HG02981 (cell line): Measurements from ENCODE around the gene PLSCR4.
"Not testable (repeated sequence)": the region's sequence is repeated elsewhere in the genome, so short reads cannot be mapped to it uniquely, and the experiment has no call there.

Experiments
- ATAC-seq: cut with Tn5 transposase; IDR thresholded peaks from one replicate; pipeline ENCODE4 v1.9.1; 2021; ENCODE audit warnings: mild to moderate bottlenecking, moderate library complexity; ENCODE audit not compliant: unreplicated experiment

Gene PLSCR4, protein sequence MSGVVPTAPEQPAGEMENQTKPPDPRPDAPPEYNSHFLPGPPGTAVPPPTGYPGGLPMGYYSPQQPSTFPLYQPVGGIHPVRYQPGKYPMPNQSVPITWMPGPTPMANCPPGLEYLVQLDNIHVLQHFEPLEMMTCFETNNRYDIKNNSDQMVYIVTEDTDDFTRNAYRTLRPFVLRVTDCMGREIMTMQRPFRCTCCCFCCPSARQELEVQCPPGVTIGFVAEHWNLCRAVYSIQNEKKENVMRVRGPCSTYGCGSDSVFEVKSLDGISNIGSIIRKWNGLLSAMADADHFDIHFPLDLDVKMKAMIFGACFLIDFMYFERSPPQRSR

GRCh38 chr3:146250449-146251382 lies at the start of gene PLSCR4:
PLSCR4 (minus strand) TSS chr3:146251105; CDS start chr3:146222071, 29,034 bp downstream.
- peak; percentile 70 for ATAC-seq

GRCh38 chr3:146293401-146293800 lies 42.5 kb upstream of the PLSCR4 start:
- ATAC-seq, result not testable (repeated sequence)

- ATAC-seq, result no peak
Measured at GRCh38 chr3:146283781-146284445, 33.0 kb upstream of the PLSCR4 start.

GRCh38 chr3:146280864-146281263 lies 30.0 kb upstream of the PLSCR4 start:
- ATAC-seq, result no peak

DNA sequence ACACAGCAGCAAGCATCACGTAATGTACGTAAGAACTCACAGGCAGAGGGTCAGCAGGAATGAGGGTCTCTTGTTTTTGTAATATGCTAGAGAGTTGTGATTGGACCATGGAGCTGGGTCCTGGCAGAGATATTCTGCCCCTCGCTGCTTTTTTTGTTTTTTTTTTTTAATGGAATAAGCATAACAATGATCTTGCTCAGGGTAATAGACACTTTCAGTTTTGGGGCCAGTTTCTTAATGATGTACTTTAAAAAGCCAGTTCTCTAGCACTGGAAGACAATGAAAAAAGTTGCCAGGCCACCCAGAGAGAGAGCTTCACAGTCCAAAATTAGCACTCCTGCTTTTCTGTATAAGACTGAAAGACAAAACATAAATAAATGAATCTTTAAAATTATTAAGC lies 29.0 kb upstream of the PLSCR4 start:
- no peak for ATAC-seq

DNA sequence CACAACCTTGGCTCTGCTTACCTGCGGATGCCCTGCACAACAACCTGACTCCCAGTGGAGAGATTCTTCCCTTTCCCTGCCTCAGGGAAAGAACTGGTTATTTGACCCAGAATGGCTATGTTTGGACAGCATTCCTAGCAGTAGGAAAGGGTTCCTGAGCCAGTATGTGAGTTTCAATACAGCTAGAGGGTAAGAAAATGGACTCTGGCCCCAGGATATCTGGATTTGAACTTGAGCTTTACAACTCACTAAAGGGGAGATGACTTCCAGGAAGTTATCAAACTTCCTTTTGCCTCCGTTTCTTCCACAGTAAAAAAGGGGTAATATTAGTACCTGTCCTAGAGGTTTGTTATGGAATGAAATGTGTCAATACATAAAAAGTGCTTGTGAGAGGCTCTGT lies 28.1 kb upstream of the PLSCR4 start:
- no peak for ATAC-seq

DNA sequence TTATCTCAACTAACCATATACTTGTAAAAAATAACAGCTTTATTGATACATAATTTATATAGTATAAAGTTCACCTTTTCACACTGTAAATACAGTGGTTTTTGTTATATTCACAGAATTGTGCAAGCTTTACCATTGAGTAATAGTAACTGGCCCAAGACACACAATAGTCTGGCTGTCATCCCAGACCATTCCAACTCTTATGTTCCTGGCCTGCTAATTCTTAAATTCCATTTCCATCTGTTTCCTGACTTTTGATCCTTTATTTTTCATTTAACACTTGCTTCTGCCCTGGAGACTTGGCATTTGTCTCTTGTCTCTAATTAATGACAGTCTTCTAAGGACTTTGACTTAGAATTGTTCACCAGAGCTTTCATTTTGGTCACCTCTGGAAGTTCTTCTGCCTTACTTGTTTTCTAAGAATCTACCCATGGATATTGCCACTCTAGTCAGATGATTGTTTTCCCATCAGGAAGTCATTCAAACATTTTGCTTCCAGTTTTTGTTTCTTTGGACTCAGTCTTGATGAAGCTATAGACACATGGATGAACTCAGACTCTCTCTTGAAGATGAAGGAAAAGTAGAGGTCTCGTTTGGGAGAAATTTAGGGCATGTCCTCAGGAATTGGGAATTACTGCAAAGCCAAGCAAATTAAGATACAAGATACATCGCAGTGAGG lies 27.2 kb upstream of the PLSCR4 start:
- no peak for ATAC-seq

DNA sequence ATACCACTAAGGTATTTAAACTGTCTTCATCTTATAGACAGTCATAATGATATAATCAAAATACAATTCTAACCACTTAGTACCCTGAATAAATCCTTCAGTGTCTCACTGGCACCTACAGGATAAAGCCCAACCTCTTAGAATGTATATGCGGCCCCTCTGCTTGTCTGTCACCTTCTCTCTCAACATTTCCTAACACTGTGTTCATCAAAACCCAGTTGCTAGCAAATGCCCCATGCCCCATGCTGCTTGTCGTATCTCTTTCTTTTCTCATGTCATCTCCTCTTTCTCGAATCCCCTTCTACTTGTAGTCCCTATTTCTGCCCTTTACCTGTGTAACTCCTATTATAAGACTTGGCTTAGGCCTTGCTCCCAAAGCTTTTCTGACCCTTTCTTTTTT lies 24.6 kb upstream of the PLSCR4 start:
- no peak for ATAC-seq

DNA sequence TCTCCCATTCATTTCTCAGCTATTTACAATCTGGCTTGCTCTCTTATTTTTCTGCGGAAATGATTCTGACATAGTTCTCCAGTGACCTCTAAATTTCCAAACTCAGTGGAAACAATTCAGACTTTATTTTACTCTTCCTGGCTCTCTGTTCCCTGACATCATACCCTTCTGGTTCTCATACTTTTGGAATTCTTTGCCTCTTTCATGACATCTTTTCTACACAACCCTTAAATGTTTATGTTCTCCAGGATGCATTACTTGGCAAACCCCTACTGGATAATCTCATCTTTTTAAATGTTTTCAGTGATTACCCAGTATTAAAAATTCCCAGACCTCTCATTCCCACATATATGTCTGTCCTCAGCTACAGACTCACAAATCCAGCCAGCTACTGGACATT lies 23.9 kb upstream of the PLSCR4 start:
- ATAC-seq, result no peak

GRCh38 chr3:146273721-146274407 lies 23.0 kb upstream of the PLSCR4 start:
- ATAC-seq, result no peak

DNA sequence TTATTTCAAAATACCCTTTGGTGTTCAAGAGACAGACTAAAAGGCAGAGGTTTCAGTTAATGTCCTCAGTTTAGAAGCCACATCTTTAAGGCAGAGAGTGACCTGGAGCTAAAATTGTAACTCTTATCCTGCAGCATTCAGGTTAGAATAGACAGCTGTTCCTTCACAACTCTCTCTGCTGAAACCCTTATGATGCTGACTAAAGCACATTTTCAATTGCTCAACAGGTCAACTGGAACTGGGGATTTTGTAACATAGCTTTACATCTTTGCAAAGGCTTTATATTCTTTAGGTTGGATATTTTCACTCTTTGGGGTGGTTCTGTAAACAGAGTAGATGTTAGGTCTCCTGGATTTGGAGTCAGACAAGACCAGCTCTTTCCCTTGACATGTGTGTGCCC lies 20.3 kb upstream of the PLSCR4 start:
- ATAC-seq, result no peak

DNA sequence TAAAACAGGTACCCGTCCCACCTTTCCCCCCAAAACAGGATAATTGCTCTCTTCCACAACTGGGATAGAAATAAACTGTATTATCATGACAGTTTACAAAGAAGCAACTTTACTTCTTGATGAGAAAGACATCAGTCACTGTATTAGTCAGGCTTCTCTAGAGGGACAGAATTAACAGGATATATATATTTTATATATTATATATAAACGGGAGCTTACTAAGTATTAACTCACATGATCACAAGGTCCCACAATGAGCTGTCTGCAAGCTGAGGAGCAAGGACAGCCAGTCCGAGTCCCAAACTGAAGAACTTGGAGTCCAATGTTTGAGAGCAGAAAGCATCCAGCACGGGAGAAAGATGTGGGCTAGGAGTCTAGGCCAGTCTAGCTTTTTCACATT lies 18.4 kb upstream of the PLSCR4 start:
- no peak for ATAC-seq

- no peak for ATAC-seq
Measured at GRCh38 chr3:146268535-146269219, 17.8 kb upstream of the PLSCR4 start.

DNA sequence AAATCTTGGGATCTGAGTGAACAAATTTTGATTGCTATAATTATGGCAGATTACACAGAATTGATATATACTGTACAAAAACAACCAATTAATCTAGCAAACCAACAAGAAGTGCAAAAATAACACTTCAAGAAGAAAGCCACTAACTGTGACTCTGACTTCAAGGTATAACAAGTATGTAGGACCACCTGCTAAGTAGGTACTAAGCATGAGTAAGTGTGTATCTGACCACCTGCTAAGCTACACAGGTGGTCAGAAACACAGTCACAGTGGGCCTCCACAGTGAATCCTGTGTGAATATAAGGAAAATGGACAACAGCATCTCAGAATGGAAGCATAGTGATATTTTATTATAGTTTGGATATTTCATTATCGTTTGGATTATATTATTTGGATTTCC lies 14.8 kb upstream of the PLSCR4 start:
- ATAC-seq, result no peak

- ATAC-seq, result no peak
Measured at GRCh38 chr3:146262371-146263110, 11.6 kb upstream of the PLSCR4 start.

- ATAC-seq, result no peak
Measured at GRCh38 chr3:146259880-146260589, 9.1 kb upstream of the PLSCR4 start.

DNA sequence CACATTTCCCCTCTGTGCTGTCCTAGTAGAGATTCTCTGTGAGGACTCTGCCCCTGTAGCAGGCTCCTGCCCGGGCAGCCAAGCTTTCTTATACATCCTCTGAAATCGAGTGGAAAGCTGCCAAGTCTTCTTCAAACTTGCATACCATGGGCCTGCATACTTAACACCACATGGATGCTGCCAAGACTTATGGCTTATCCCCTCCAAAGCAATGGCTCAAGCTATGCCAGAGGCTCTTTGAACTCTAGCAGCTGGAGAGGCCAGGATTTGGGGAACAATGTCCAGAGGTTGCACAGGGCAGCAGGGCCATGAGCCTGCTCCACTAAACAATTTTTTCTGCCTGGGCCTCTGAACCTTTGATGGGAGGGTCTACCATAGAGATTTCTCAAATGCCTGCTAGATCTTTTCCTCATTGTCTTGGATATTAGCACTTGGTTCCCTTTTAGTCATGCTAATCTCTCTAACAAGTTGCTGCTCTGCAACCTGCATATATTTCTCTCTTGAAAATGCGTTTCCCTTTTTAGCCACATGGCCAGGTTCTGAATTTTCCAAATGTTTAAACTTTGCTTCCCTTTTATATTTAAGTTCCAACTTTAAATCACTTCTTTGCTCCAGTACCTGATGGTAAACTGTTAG lies 6.1 kb upstream of the PLSCR4 start:
- no peak for ATAC-seq

DNA sequence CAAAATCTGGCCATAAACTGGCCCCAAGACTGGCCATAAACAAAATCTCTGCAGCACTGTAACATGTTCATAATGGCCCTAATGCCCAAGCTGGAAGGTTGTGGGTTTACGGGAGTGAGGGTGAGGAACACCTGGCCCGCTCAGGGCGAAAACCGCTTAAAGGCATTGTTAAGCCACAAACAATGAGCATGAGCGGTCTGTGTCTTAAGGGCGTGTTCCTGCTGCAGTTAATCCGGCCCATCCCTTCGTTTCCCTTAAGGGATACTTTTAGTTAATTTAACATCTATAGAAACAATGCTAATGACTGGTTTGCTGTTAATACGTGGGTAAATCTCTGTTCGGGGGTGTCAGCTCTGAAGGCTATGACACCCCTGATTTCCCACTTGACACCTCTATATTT lies 1.5 kb upstream of the PLSCR4 start:
- ATAC-seq, result not testable (repeated sequence)
